Smooth muscle cell (in vitro differentiated cells): ENCODE results near the gene FRMD5. TPM values are rescaled to one million over a fixed set of nuclear protein-coding genes. Genes with fewer than 3 reads are reported as not detected.

ENCODE experiments used
- DNase-seq: peaks from one replicate; lab custom pipeline; 2025; ENCODE audit not compliant: unreplicated experiment; lab: John Stamatoyannopoulos, UW
- H2AFZ ChIP-seq: fragments of 200-600 bp; sonication (generic); 2 replicates; pipeline ENCODE4 v1.6.0; 2016; ENCODE audit warnings: antibody characterized with exemption, low read depth, mild to moderate bottlenecking
- H3F3A ChIP-seq: fragments of 200-600 bp; sonication (generic); 2 replicates; pipeline ENCODE4 v1.6.0; 2017; ENCODE audit warnings: antibody characterized with exemption, low read depth
- H3K27ac ChIP-seq: fragments of 200-600 bp; sonication (generic); 2 replicates; pipeline ENCODE4 v1.5.1; 2016; ENCODE audit warnings: low read depth, mild to moderate bottlenecking
- H3K27me3 ChIP-seq: fragments of 200-600 bp; sonication (generic); 2 replicates; pipeline ENCODE4 v1.6.1; 2016; ENCODE audit warnings: low read depth, mild to moderate bottlenecking
- H3K36me3 ChIP-seq: fragments of 200-600 bp; sonication (generic); 2 replicates; pipeline ENCODE4 v1.5.1; 2016; ENCODE audit warnings: low read depth
- H3K4me1 ChIP-seq: fragments of 200-600 bp; sonication (generic); 2 replicates; pipeline ENCODE4 v1.5.1; 2016; ENCODE audit warnings: low read depth
- H3K4me2 ChIP-seq: fragments of 200-600 bp; sonication (generic); 2 replicates; pipeline ENCODE4 v1.6.0; 2016; ENCODE audit warnings: mild to moderate bottlenecking
- H3K4me3 ChIP-seq: fragments of 200-600 bp; sonication (generic); 2 replicates; pipeline ENCODE4 v1.5.1; 2016; ENCODE audit warnings: mild to moderate bottlenecking
- H3K79me2 ChIP-seq: fragments of 200-600 bp; sonication (generic); 2 replicates; pipeline ENCODE4 v1.6.0; 2016; ENCODE audit warnings: low read depth, mild to moderate bottlenecking
- H3K9ac ChIP-seq: fragments of 200-600 bp; sonication (generic); 2 replicates; pipeline ENCODE4 v1.6.0; 2016; ENCODE audit warnings: low read depth
- H3K9me3 ChIP-seq: fragments of 200-600 bp; sonication (generic); replicated peaks from 2 replicates; pipeline ENCODE4 v1.5.1; 2016; ENCODE audit warnings: low read depth
- H4K20me1 ChIP-seq: fragments of 200-600 bp; sonication (generic); 2 replicates; pipeline ENCODE4 v1.6.0; 2016; ENCODE audit warnings: low read depth
- CTCF ChIP-seq: fragments of 200-600 bp; sonication (generic); IDR thresholded peaks from 2 replicates; pipeline ENCODE4 v1.5.1; 2017; ENCODE audit warnings: borderline replicate concordance, mild to moderate bottlenecking, antibody characterized with exemption; ENCODE audit not compliant: insufficient read depth, poor library complexity, severe bottlenecking
- WGBS: methylation state at CpG from one replicate; pipeline ENCODE4 v1.1.7; 2016; ENCODE audit warnings: low lambda C conversion rate; 5-methylcytosine and 5-hydroxymethylcytosine counted together
- polyA plus RNA-seq: library from polyadenylated mRNA; unstranded; fragments of >200 nt; fragmentation: Nextera tagmentation; extraction: Ambion mirVana; gene quantifications from 2 replicates; pipeline ENCODE4 v1.2.1, GENCODE V29; 2016
- total RNA-seq: library from RNA; depleted of rRNA; stranded (reverse); fragments of >200 nt; gene quantifications from 2 replicates; pipeline ENCODE4 v1.2.3, GENCODE V29; 2014

The FRMD5 gene
- total and polyA plus RNA-seq, 2 experiments from 2014 or later = 0.46 to 7.2 TPM

DNA sequence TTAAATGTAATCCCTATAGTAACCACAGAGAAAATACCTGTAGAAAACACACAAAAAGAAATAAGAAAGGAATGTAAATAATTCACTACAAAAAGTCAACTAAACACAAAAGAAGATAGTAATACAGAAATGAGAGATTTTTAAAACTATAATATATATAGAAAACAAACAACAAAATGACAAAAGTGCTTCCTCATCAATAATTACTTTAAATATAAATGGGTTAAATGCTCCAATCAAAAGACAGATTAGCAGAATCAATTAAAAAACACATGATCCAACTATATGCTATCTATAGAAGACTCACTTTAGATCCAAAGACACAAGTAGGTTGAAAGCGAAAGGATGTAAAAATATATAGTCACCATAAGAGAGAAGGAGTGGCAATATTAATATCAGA lies 45.8 kb downstream of the FRMD5 start:
- TF ChIP-seq CTCF = no peak
- no peak overlapping the region for H3K9ac ChIP-seq
- no peaks in the 10 kb centered on the region for H3F3A ChIP-seq
- no peaks in the 10 kb centered on the region for H3K9me3 ChIP-seq
- 97% methylated on average over 1 of the region's 1 CpG for WGBS
- H3K79me2 ChIP-seq = no peaks in the 10 kb centered on the region
- H3K27ac ChIP-seq = no peak overlapping the region
- H3K4me3 ChIP-seq = no peak overlapping the region
- no peak for DNase-seq
- no peaks in the 10 kb centered on the region for H4K20me1 ChIP-seq
- H3K4me1 ChIP-seq = no peaks in the 10 kb centered on the region
- H3K4me2 ChIP-seq = no peak overlapping the region
- H3K36me3 ChIP-seq = no peaks in the 10 kb centered on the region
- H3K27me3 ChIP-seq = no peaks in the 10 kb centered on the region
- H2AFZ ChIP-seq = no peak overlapping the region

- no peak for DNase-seq
- H3K4me3 ChIP-seq = no peak overlapping the region
- H3K4me2 ChIP-seq = no peak overlapping the region
- H4K20me1 ChIP-seq = no peaks in the 10 kb centered on the region
- H3K79me2 ChIP-seq = no peaks in the 10 kb centered on the region
- H3K9me3 ChIP-seq = no peaks in the 10 kb centered on the region
- H3K27ac ChIP-seq = no peak overlapping the region
- WGBS = 90% methylated on average over 2 of the region's 2 CpGs
- no peak overlapping the region for H2AFZ ChIP-seq
- no peak overlapping the region for H3K9ac ChIP-seq
- no peaks in the 10 kb centered on the region for H3K4me1 ChIP-seq
- no peaks in the 10 kb centered on the region for H3F3A ChIP-seq
- TF ChIP-seq CTCF = no peak
- no peaks in the 10 kb centered on the region for H3K27me3 ChIP-seq
- no peaks in the 10 kb centered on the region for H3K36me3 ChIP-seq
Observed at GRCh38 chr15:44148580-44148979, 46.5 kb downstream of the FRMD5 start.

- TF ChIP-seq CTCF = no peak
- Histone ChIP-seq H4K20me1 (no peaks in the 10 kb centered on the region), H3F3A (no peaks in the 10 kb centered on the region), H3K9me3 (no peaks in the 10 kb centered on the region), H3K4me1 (no peaks in the 10 kb centered on the region), H3K79me2 (no peaks in the 10 kb centered on the region), H2AFZ (no peak overlapping the region), H3K27me3 (no peaks in the 10 kb centered on the region), H3K4me3 (no peak overlapping the region), H3K36me3 (no peaks in the 10 kb centered on the region), H3K4me2 (no peak overlapping the region), H3K27ac (no peak overlapping the region), H3K9ac (no peak overlapping the region)
- no peak for DNase-seq
Observed at GRCh38 chr15:44147636-44148035, 47.4 kb downstream of the FRMD5 start.

- no peaks in the 10 kb centered on the region for H3F3A ChIP-seq
- no peaks in the 10 kb centered on the region for H3K79me2 ChIP-seq
- no peaks in the 10 kb centered on the region for H3K27me3 ChIP-seq
- H3K4me1 ChIP-seq = no peaks in the 10 kb centered on the region
- H3K4me3 ChIP-seq = no peak overlapping the region
- 68% methylated on average over 3 of the region's 3 CpGs for WGBS
- H3K27ac ChIP-seq = no peak overlapping the region
- no peaks in the 10 kb centered on the region for H3K36me3 ChIP-seq
- TF ChIP-seq CTCF = no peak
- no peak for DNase-seq
- H3K4me2 ChIP-seq = no peak overlapping the region
- H3K9ac ChIP-seq = no peak overlapping the region
- H3K9me3 ChIP-seq = no peaks in the 10 kb centered on the region
- no peaks in the 10 kb centered on the region for H4K20me1 ChIP-seq
- peak overlapping the region; percentile 37 for H2AFZ ChIP-seq
Observed at GRCh38 chr15:44145495-44145894, 49.6 kb downstream of the FRMD5 start.
